Activated naive CD8-positive, alpha-beta T cell (primary cell): ENCODE results near the gene GTSE1.

Source experiments
- H3K27ac Mint-ChIP-seq: one replicate; pipeline ENCODE4 v1.8.0; 2021; ENCODE audit warnings: mixed read lengths
- H3K27me3 Mint-ChIP-seq: one replicate; pipeline ENCODE4 v1.8.0; 2021; ENCODE audit warnings: mixed read lengths
- H3K36me3 Mint-ChIP-seq: one replicate; pipeline ENCODE4 v1.8.0; 2021; ENCODE audit warnings: mixed read lengths
- H3K4me1 Mint-ChIP-seq: one replicate; pipeline ENCODE4 v1.8.0; 2021; ENCODE audit warnings: low read depth, mixed read lengths
- H3K4me3 Mint-ChIP-seq: one replicate; pipeline ENCODE4 v1.8.0; 2021; ENCODE audit warnings: mild to moderate bottlenecking, mixed read lengths
- H3K9me3 Mint-ChIP-seq: one replicate; pipeline ENCODE4 v1.8.0; 2021; ENCODE audit warnings: low read depth, mixed read lengths

Gene GTSE1

DNA sequence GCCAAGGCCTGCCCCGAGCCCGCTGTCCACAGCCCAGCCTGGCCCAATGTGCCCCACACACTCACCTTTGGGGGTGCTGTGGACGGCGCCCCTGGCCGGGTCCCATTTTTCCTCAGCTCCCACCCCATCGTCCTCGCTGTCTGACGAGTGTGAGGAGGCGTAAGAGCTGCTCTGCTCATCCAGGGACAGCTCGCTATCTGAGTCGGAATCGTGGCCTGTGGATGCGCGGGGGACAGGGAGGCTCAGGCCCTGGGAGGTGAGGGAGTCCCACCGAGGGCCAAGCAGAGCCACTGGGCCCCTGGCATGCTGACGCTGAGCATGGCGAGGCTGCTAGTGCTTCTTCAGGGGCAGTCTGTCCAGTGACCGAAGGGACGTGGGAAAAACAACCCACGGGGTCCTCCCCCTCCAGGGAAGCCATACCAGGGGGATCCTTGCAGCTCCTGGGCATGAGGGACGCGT is 68.5 kb downstream of the GTSE1 start:
- H3K27me3 Mint-ChIP-seq, result no peaks in the 10 kb centered on the region
- H3K4me3 Mint-ChIP-seq, result no peak overlapping the region
- H3K4me1 Mint-ChIP-seq, result peaks cover 8% of the 10 kb centered on the region
- no peaks in the 10 kb centered on the region for H3K9me3 Mint-ChIP-seq
- no peak overlapping the region for H3K27ac Mint-ChIP-seq
- no peaks in the 10 kb centered on the region for H3K36me3 Mint-ChIP-seq

GRCh38 chr22:46366327-46366731 is 69.7 kb downstream of the GTSE1 start:
- no peak overlapping the region for H3K4me3 Mint-ChIP-seq
- no peak overlapping the region for H3K27ac Mint-ChIP-seq
- H3K36me3 Mint-ChIP-seq, result no peaks in the 10 kb centered on the region
- H3K4me1 Mint-ChIP-seq, result peaks cover 17% of the 10 kb centered on the region
- no peaks in the 10 kb centered on the region for H3K27me3 Mint-ChIP-seq
- H3K9me3 Mint-ChIP-seq, result no peaks in the 10 kb centered on the region

- Mint-ChIP-seq H3K36me3 (no peaks in the 10 kb centered on the region), H3K4me3 (no peak overlapping the region), H3K9me3 (no peaks in the 10 kb centered on the region), H3K4me1 (peaks cover 22% of the 10 kb centered on the region), H3K27ac (no peak overlapping the region), H3K27me3 (no peaks in the 10 kb centered on the region)
Observed at GRCh38 chr22:46366801-46367706, 70.4 kb downstream of the GTSE1 start.

DNA sequence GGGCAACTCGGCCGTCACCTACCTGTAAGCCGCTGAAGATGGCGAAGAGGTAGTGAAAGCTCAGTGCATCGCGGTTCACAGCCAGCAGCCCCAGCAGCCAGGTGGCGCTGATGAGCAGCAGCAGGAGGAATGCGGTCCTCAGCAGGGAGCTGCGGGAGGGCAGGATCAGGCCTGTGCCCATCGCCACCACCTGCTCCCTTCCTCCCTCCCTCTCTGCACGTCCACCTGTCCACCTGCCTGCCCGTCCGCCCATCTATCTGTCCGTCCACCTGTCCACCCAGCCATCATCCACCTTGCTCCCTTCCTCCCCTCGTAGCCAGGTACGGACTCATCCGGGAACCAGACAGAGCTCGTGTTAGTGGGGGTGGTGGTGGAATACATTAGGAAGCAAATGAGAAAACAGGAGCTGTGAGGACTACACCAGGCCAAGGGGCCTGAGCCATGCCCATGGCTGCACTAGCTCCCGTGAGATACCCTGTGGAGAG is 71.1 kb downstream of the GTSE1 start:
- Mint-ChIP-seq H3K27me3 (no peaks in the 10 kb centered on the region), H3K36me3 (no peaks in the 10 kb centered on the region), H3K9me3 (no peaks in the 10 kb centered on the region), H3K27ac (no peak overlapping the region), H3K4me3 (no peak overlapping the region), H3K4me1 (peaks cover 25% of the 10 kb centered on the region)

DNA sequence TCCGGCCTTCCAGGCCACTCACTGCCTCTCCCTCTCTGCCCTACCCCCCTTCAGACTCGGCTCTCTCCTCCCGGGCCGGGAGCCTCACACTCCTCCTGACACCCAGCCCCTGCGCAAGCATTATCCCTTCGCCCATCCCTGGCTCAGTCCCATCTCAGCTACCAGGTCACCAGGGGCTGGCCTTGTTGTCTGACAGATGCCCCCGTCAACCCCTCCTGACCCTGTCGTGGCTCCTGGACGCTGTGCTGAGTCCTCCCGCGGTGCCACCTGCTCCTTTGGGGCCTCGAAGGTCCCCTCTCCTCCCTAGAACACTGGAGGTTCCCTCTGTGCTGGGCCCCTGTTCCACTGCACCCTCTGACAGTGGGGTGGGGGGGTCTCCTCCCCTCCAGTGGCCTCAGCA is 71.8 kb downstream of the GTSE1 start:
- no peaks in the 10 kb centered on the region for H3K27me3 Mint-ChIP-seq
- no peak overlapping the region for H3K27ac Mint-ChIP-seq
- no peaks in the 10 kb centered on the region for H3K36me3 Mint-ChIP-seq
- H3K4me1 Mint-ChIP-seq, result peaks cover 29% of the 10 kb centered on the region
- H3K4me3 Mint-ChIP-seq, result no peak overlapping the region
- H3K9me3 Mint-ChIP-seq, result no peaks in the 10 kb centered on the region

GRCh38 chr22:46368871-46369715 is 72.4 kb downstream of the GTSE1 start:
- Mint-ChIP-seq H3K9me3 (no peaks in the 10 kb centered on the region), H3K36me3 (no peaks in the 10 kb centered on the region), H3K27me3 (no peaks in the 10 kb centered on the region), H3K4me3 (no peak overlapping the region), H3K4me1 (peaks cover 35% of the 10 kb centered on the region), H3K27ac (no peak overlapping the region)

DNA sequence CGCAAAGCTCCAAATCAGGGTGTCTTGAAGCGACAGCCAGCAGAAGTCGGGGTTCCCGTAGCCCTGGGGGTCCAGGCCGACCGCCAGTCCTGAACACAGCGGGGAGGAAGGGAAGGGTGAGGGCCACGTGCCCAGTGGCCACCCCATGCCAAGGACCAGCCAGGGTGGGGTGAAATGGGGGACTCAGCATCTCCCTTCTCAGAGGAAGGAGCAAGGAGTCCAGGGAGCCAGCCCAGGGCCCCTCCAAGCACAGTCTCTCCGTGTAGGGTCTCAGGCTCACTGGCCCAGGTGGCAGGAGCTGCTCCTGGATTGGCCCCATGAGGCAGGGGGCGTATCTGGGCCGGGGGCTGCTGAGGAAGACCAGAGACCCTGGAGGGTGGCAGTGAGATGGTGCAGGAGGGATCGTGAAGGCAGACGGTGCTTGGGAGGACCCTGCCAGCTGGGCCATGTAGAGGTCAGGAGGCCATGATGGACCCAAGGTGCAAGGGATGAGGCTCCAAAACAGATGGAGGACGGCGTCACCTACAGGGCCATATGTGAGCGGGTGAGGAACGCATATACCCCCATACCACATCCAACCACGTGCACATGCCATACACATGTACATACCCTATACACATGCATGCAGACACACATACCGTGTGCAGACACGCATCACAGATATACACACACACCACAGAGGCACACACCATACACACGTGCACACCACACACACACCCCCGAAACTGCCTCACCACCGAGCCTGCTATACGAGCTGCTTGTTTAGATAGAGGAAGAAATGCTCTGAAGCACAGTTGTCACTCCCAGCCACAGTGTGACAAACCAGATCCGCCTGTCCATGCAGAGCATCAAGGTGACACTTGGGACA is 73.3 kb downstream of the GTSE1 start:
- Mint-ChIP-seq H3K27ac (no peak overlapping the region), H3K4me1 (peaks cover 39% of the 10 kb centered on the region), H3K9me3 (no peaks in the 10 kb centered on the region), H3K27me3 (no peaks in the 10 kb centered on the region), H3K4me3 (no peak overlapping the region), H3K36me3 (no peaks in the 10 kb centered on the region)

DNA sequence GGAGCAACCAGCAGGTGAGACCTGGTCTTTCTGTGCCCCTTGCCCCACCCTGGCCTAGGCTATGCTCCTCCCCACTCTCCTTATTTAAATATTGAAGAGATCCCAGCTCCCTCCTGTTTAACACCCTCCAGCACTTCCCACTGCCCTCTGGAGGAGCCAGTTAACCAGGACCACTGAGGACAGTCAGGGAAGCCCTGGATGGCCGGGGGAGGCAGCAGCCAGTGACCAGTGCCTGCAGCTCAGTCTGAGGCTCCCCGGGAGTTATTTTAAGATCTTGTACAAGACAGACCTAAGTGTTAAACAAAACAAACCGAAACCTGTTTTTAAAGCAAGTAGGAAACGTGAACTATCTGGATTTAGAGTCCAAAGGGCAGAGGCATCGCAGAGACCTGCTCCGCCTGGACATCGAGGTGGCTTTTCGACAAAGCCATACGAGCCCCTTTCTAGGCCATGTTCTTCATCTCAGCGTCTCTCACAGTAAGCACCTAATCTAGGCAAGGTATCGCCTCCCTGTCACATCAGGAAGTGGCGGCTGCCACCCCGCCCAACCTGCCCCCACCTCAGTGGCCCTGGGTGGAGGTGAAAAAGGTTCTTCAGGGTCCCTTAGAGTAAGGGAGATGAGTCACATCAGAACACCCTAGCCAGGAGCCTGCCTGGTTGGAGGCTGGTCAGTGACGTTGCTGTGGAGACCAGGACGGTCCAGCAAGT is 74.1 kb downstream of the GTSE1 start:
- H3K9me3 Mint-ChIP-seq, result peaks cover under 1% of the 10 kb centered on the region
- no peak overlapping the region for H3K4me3 Mint-ChIP-seq
- H3K27me3 Mint-ChIP-seq, result no peaks in the 10 kb centered on the region
- H3K4me1 Mint-ChIP-seq, result peaks cover 42% of the 10 kb centered on the region
- H3K36me3 Mint-ChIP-seq, result no peaks in the 10 kb centered on the region
- no peak overlapping the region for H3K27ac Mint-ChIP-seq

- no peak overlapping the region for H3K27ac Mint-ChIP-seq
- peaks cover 4% of the 10 kb centered on the region for H3K9me3 Mint-ChIP-seq
- H3K36me3 Mint-ChIP-seq, result peaks cover 3% of the 10 kb centered on the region
Observed at GRCh38 chr22:46371623-46372226, 75.1 kb downstream of the GTSE1 start.

GRCh38 chr22:46372686-46373085 is 76.0 kb downstream of the GTSE1 start:
- no peaks in the 10 kb centered on the region for H3K27me3 Mint-ChIP-seq
- peak overlapping the region; percentile 35 for H3K4me3 Mint-ChIP-seq
- peaks cover 4% of the 10 kb centered on the region for H3K9me3 Mint-ChIP-seq
- H3K27ac Mint-ChIP-seq, result no peak overlapping the region
- peaks cover 41% of the 10 kb centered on the region for H3K4me1 Mint-ChIP-seq
- peaks cover 5% of the 10 kb centered on the region for H3K36me3 Mint-ChIP-seq

More at GRCh38 chr22:46371623-46372226, 75.1 kb downstream of the GTSE1 start:
- Mint-ChIP-seq H3K4me3 (no peak overlapping the region), H3K27me3 (no peaks in the 10 kb centered on the region), H3K4me1 (peaks cover 42% of the 10 kb centered on the region)

- Mint-ChIP-seq H3K27me3 (no peaks in the 10 kb centered on the region), H3K4me3 (peak overlapping the region; percentile 35), H3K36me3 (peaks cover 5% of the 10 kb centered on the region), H3K9me3 (peaks cover 4% of the 10 kb centered on the region), H3K4me1 (peaks cover 38% of the 10 kb centered on the region), H3K27ac (no peak overlapping the region)
Observed at GRCh38 chr22:46373159-46373558, 76.5 kb downstream of the GTSE1 start.

DNA sequence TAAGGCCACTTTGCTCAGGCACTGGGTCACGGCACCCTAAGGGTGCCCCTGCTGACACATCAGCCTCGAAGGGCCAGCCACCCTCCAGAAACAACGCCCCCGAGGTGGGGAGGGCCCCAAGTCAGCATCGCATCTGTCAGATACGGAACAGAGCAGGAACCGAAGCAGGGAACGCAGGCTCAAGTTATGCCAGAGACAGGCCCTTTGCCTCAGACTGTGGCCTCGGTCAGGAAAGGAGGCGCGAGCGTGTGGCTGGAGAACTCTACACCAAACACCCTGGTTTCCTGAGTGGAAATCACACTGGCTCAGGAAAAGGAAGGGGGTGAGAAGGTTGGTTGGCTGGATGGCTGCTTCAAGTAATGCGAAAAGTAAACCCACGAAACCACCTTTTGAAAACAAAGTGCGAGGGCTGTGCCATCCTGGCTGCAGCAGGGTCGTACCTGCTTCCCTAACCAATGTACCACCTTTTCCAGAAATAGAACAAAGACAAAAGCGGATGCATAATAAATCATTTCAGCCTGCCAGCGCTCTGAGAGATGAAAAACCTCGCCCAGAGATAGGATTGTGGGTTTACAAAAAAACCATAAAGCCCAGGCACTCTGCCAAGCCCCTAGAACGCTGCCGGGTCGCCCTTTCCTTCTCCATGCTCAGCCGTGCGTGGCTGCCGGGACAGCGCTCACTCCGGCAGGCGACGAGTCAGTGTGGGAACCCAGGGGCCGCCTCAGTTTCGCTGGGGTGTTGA is 77.4 kb downstream of the GTSE1 start:
- no peak overlapping the region for H3K27ac Mint-ChIP-seq
- peaks cover 5% of the 10 kb centered on the region for H3K36me3 Mint-ChIP-seq
- peak overlapping the region; percentile 49 for H3K4me3 Mint-ChIP-seq
- peaks cover 4% of the 10 kb centered on the region for H3K9me3 Mint-ChIP-seq
- H3K4me1 Mint-ChIP-seq, result peaks cover 38% of the 10 kb centered on the region
- H3K27me3 Mint-ChIP-seq, result no peaks in the 10 kb centered on the region
